Keratinocyte (primary cell): Measurements from ENCODE around the gene PCDHB4. TPM values are rescaled to one million over a fixed set of nuclear protein-coding genes. Genes with fewer than 3 reads are reported as not detected.
A peak's percentile ranks its signal among the peaks of the same experiment; 100 is the strongest.
"Not testable (repeated sequence)": the region's sequence is repeated elsewhere in the genome, so short reads cannot be mapped to it uniquely, and the experiment has no call there.

Experiments used
- DNase-seq: peaks from one replicate; pipeline ENCODE4 v3.0.0-alpha.2; 2011; ENCODE audit warnings: low read depth, missing footprints, low spot score
- FAIRE-seq: peaks from 2 replicates; lab custom pipeline; 2011; peaks lifted over from hg19 to GRCh38; lab: Jason Lieb, UNC
- H2AFZ ChIP-seq: 2 replicates; pipeline ENCODE4 v1.6.0; 2012; ENCODE audit warnings: low read length, control low read depth, inconsistent platforms; ENCODE audit not compliant: control insufficient read depth
- H3K27ac ChIP-seq: 2 replicates; pipeline ENCODE4 v1.5.1; 2011; ENCODE audit warnings: low read length; ENCODE audit not compliant: control insufficient read depth, insufficient read depth
- H3K27me3 ChIP-seq: 3 replicates; pipeline ENCODE4 v1.6.0; 2011; ENCODE audit warnings: low read length; ENCODE audit not compliant: control insufficient read depth, insufficient read depth; ENCODE audit errors: extremely low read depth
- H3K36me3 ChIP-seq, 2 experiments: 2 replicates in 1 of 2; 3 replicates in 1 of 2; pipeline ENCODE4 v1.5.1; 2011; ENCODE audit warnings: low read length in 2 of 2, mild to moderate bottlenecking in 1 of 2; ENCODE audit not compliant: control insufficient read depth in 2 of 2, insufficient read depth in 2 of 2; ENCODE audit errors: extremely low read depth in 1 of 2
- H3K4me1 ChIP-seq: 3 replicates; pipeline ENCODE4 v1.5.1; 2011; ENCODE audit warnings: low read length; ENCODE audit not compliant: control insufficient read depth, insufficient read depth; ENCODE audit errors: extremely low read depth
- H3K4me2 ChIP-seq: 3 replicates; pipeline ENCODE4 v1.6.0; 2011; ENCODE audit warnings: low read depth, low read length; ENCODE audit not compliant: control insufficient read depth, insufficient read depth; ENCODE audit errors: extremely low read depth
- H3K4me3 ChIP-seq, 3 experiments: fragments of 200-600 bp in 1 of 3; sonication (generic) in 1 of 3; 2 replicates in 2 of 3; 3 replicates in 1 of 3; pipeline ENCODE4 v1.5.1; 2011 to 2016; ENCODE audit warnings: low read length in 3 of 3, mild to moderate bottlenecking in 3 of 3, control low read depth in 2 of 3, inconsistent platforms in 1 of 3, low read depth in 1 of 3, mixed read lengths in 1 of 3, mixed run types in 1 of 3, moderate library complexity in 1 of 3; ENCODE audit not compliant: control insufficient read depth in 2 of 3, insufficient read depth in 2 of 3; ENCODE audit errors: extremely low read depth in 1 of 3
- H3K79me2 ChIP-seq: 2 replicates; pipeline ENCODE4 v1.6.0; 2012; ENCODE audit warnings: low read length; ENCODE audit not compliant: control insufficient read depth, insufficient read depth
- H3K9ac ChIP-seq: 3 replicates; pipeline ENCODE4 v1.6.0; 2011; ENCODE audit warnings: low read length; ENCODE audit not compliant: control insufficient read depth, insufficient read depth; ENCODE audit errors: extremely low read depth
- H3K9me1 ChIP-seq: 3 replicates; pipeline ENCODE4 v1.6.0; 2011; ENCODE audit warnings: low read length; ENCODE audit not compliant: control insufficient read depth, insufficient read depth; ENCODE audit errors: extremely low read depth
- H3K9me3 ChIP-seq: 2 replicates; pipeline ENCODE4 v1.5.1; 2012; ENCODE audit warnings: low read depth, low read length; ENCODE audit not compliant: control insufficient read depth
- H4K20me1 ChIP-seq: 3 replicates; pipeline ENCODE4 v1.6.0; 2011; ENCODE audit warnings: low read length; ENCODE audit not compliant: control insufficient read depth, insufficient read depth; ENCODE audit errors: extremely low read depth
- EZH2 ChIP-seq: IDR thresholded peaks from one replicate; pipeline ENCODE4 v1.6.1; 2012; ENCODE audit warnings: inconsistent platforms, mild to moderate bottlenecking, low read length, moderate library complexity
- dilution Hi-C: fragments of 300-500 bp; cut with MboI; formaldehyde crosslinking; loops from one replicate; pipeline ENCODE4 v1.7.0; 2020; ENCODE audit warnings: low sequenced_read_pairs; ENCODE audit not compliant: extremely low pct_ligation_motif_present
- polyA plus RNA-seq, 5 experiments: library from polyadenylated mRNA; depleted of rRNA in 3 of 5; stranded (reverse) in 3 of 5; stranded (forward) in 1 of 5; unstranded in 1 of 5; fragments of >200 nt; gene quantifications; 1 replicate in 1 of 5; 2 replicates in 3 of 5; 3 replicates in 1 of 5; pipeline versions ENCODE4 v1.2.1 to v1.2.3, GENCODE V29; 2011 to 2012; ENCODE audit warnings: missing spikeins in 2 of 5, low read depth in 1 of 5, low replicate concordance in 1 of 5
- TF ChIP-seq, protein P1 (sequence below), 3 experiments: IDR thresholded peaks in 1 of 3; conservative IDR thresholded peaks in 1 of 3; optimal IDR thresholded peaks in 1 of 3; 2 replicates in 2 of 3; 3 replicates in 1 of 3; pipeline versions ENCODE3 to v1.5.1; 2011; ENCODE audit warnings: low read length in 3 of 3, mild to moderate bottlenecking in 3 of 3, moderate library complexity in 2 of 3, control low read depth in 1 of 3, inconsistent platforms in 1 of 3; ENCODE audit not compliant: insufficient read depth in 2 of 3; ENCODE audit errors: extremely low read depth in 1 of 3

PCDHB4 gene
- polyA plus RNA-seq, 1 donor (not counting 4 experiments of a cell fraction or from before 2014, with no cell fraction given): 0.04 TPM

DNA sequence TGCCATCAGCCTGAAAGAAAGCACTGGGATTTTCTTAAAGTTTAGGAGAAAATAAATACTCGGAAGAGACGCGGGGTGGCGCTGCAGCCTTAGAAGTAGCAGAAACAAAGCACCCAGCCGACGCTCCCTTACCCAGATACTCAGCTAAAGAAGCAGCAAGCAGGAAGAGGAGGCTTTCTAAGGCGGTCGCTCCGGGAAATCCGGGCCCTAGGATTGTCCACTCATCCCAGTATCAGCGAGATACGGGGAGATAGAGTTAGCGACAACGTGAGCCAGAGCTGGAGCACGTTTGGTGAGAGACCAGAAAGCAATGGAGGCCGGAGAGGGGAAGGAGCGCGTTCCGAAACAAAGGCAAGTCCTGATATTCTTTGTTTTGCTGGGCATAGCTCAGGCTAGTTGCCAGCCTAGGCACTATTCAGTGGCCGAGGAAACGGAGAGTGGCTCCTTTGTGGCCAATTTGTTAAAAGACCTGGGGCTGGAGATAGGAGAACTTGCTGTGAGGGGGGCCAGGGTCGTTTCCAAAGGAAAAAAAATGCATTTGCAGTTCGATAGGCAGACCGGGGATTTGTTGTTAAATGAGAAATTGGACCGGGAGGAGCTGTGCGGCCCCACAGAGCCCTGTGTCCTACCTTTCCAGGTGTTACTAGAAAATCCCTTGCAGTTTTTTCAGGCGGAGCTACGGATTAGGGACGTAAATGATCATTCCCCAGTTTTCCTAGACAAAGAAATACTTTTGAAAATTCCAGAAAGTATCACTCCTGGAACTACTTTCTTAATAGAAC lies 26.9 kb upstream of the PCDHB4 start, which contains the start of gene PCDHB2:
Gene PCDHB2, plus strand, starts transcription at position 135 of the 782 bp plus-strand sequence. Its CDS starts 176 bp downstream, at position 311.
- peak within 1 kb of the TSS; percentile 37 for H2AFZ ChIP-seq
- H3K27me3 ChIP-seq: no peaks in the 10 kb centered on the region
- no peaks in the 10 kb centered on the region for H3K9me1 ChIP-seq
- no peaks in the 10 kb centered on the region for H4K20me1 ChIP-seq
- peak within 1 kb of the TSS in 1 of 3 experiments; percentile 23 for H3K4me3 ChIP-seq
- no peaks in the 10 kb centered on the region for H3K4me1 ChIP-seq
- no peaks in the 10 kb centered on the region for H3K79me2 ChIP-seq
- no peak within 1 kb of the TSS for H3K4me2 ChIP-seq
- no peaks in the 10 kb centered on the region for H3K36me3 ChIP-seq
- dilution Hi-C loops: no loop called here
- H3K27ac ChIP-seq: no peak within 1 kb of the TSS
- FAIRE-seq: no peak
- H3K9me3 ChIP-seq: peaks cover 2% of the 10 kb centered on the region
- no peak within 1 kb of the TSS for H3K9ac ChIP-seq
- TF ChIP-seq, protein P1, sequence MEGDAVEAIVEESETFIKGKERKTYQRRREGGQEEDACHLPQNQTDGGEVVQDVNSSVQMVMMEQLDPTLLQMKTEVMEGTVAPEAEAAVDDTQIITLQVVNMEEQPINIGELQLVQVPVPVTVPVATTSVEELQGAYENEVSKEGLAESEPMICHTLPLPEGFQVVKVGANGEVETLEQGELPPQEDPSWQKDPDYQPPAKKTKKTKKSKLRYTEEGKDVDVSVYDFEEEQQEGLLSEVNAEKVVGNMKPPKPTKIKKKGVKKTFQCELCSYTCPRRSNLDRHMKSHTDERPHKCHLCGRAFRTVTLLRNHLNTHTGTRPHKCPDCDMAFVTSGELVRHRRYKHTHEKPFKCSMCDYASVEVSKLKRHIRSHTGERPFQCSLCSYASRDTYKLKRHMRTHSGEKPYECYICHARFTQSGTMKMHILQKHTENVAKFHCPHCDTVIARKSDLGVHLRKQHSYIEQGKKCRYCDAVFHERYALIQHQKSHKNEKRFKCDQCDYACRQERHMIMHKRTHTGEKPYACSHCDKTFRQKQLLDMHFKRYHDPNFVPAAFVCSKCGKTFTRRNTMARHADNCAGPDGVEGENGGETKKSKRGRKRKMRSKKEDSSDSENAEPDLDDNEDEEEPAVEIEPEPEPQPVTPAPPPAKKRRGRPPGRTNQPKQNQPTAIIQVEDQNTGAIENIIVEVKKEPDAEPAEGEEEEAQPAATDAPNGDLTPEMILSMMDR (optimal IDR thresholded peaks at IDR 0.05 in 1 of 3, IDR thresholded peaks at IDR 0.05 in 1 of 3, conservative IDR thresholded peaks at IDR 0.05 in 1 of 3; ENCODE audit: extremely low read depth in 1 of 3, insufficient read depth in 2 of 3, low read length in 3 of 3): peak in 1 of 3 experiments; percentile 16
- no peak for TF ChIP-seq EZH2
- DNase-seq: no peak

DNA sequence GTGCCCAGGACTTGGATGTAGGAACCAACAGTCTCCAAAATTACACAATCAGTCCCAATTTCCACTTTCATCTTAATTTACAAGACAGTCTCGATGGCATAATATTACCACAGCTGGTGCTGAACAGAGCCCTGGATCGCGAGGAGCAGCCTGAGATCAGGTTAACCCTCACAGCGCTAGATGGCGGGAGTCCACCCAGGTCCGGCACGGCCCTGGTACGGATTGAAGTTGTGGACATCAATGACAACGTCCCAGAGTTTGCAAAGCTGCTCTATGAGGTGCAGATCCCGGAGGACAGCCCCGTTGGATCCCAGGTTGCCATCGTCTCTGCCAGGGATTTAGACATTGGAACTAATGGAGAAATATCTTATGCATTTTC lies 26.4 kb upstream of the PCDHB4 start:
- dilution Hi-C loops: no loop called here
- Histone ChIP-seq H3K27me3 (no peaks in the 10 kb centered on the region), H3K4me3 (no peak overlapping the region), H3K9me1 (no peaks in the 10 kb centered on the region), H3K4me2 (no peak overlapping the region), H2AFZ (no peak overlapping the region), H3K9ac (no peak overlapping the region), H4K20me1 (no peaks in the 10 kb centered on the region), H3K4me1 (no peaks in the 10 kb centered on the region), H3K36me3 (no peaks in the 10 kb centered on the region), H3K27ac (no peak overlapping the region), H3K79me2 (no peaks in the 10 kb centered on the region), H3K9me3 (peaks cover 2% of the 10 kb centered on the region)
- FAIRE-seq (no peak), DNase-seq (no peak)
- TF ChIP-seq, protein P1 (optimal IDR thresholded peaks at IDR 0.05 in 1 of 3, IDR thresholded peaks at IDR 0.05 in 1 of 3, conservative IDR thresholded peaks at IDR 0.05 in 1 of 3; ENCODE audit: extremely low read depth in 1 of 3, insufficient read depth in 2 of 3, low read length in 3 of 3): no peak
- no peak for TF ChIP-seq EZH2

DNA sequence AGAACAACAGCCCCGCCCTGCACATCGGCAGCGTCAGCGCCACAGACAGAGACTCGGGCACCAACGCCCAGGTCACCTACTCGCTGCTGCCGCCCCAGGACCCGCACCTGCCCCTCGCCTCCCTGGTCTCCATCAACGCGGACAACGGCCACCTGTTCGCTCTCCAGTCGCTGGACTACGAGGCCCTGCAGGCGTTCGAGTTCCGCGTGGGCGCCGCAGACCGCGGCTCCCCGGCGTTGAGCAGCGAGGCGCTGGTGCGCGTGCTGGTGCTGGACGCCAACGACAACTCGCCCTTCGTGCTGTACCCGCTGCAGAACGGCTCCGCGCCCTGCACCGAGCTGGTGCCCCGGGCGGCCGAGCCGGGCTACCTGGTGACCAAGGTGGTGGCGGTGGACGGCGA lies 25.4 kb upstream of the PCDHB4 start:
- H3K4me3 ChIP-seq, H3K27me3 ChIP-seq, dilution Hi-C loops, DNase-seq, H3K9me1 ChIP-seq, H3K4me2 ChIP-seq, H3K9me3 ChIP-seq, H3K36me3 ChIP-seq, H3K27ac ChIP-seq, FAIRE-seq, H2AFZ ChIP-seq, H4K20me1 ChIP-seq, H3K4me1 ChIP-seq, H3K9ac ChIP-seq, H3K79me2 ChIP-seq: not testable (repeated sequence)
